HepG2 (cell line): Measurements from ENCODE around the gene GPR173. TPM values are rescaled to one million over a fixed set of nuclear protein-coding genes. Genes with fewer than 3 reads are reported as not detected.

Experiments used
- FOXM1 ChIP-seq: sonication (generic); formaldehyde crosslinking; IDR thresholded peaks from 2 replicates; pipeline ENCODE4 v1.5.0; 2020; ENCODE audit warnings: missing genetic modification reagents
- GABPB1 ChIP-seq: IDR thresholded peaks from 2 replicates; pipeline ENCODE4 v1.6.1; 2016; ENCODE audit warnings: mild to moderate bottlenecking, missing genetic modification reagents, moderate library complexity, missing compliant biosample characterization
- GZF1 ChIP-seq: sonication (generic); formaldehyde crosslinking; IDR thresholded peaks from 2 replicates; pipeline ENCODE4 v1.5.1; 2020; ENCODE audit warnings: mild to moderate bottlenecking, missing genetic modification reagents
- HMG20A ChIP-seq: IDR thresholded peaks from 2 replicates; pipeline ENCODE4 v1.6.1; 2016; ENCODE audit warnings: borderline replicate concordance
- MEF2D ChIP-seq: sonication (generic); formaldehyde crosslinking; IDR thresholded peaks from 2 replicates; pipeline ENCODE4 v1.5.1; 2020; ENCODE audit warnings: mild to moderate bottlenecking, missing genetic modification reagents
- POGZ ChIP-seq: sonication (generic); formaldehyde crosslinking; IDR thresholded peaks from 2 replicates; pipeline ENCODE4 v1.4.0; 2020; ENCODE audit warnings: mild to moderate bottlenecking, missing genetic modification reagents
- XRCC5 ChIP-seq: fragments of 200-400 bp; formaldehyde crosslinking; optimal IDR thresholded peaks from 2 replicates; pipeline ENCODE3; 2017; ENCODE audit warnings: mild to moderate bottlenecking, low read length
- ZBTB8A ChIP-seq: sonication (generic); formaldehyde crosslinking; IDR thresholded peaks from 2 replicates; pipeline ENCODE4 v1.4.0; 2020; ENCODE audit warnings: mild to moderate bottlenecking, low read depth, missing genetic modification reagents, borderline replicate concordance
- ZFP36L1 ChIP-seq: sonication (generic); formaldehyde crosslinking; IDR thresholded peaks from 2 replicates; pipeline ENCODE4 v1.8.0; 2022; ENCODE audit warnings: mild to moderate bottlenecking, missing genetic modification reagents, moderate library complexity
- ZNF629 ChIP-seq: sonication (generic); formaldehyde crosslinking; conservative IDR thresholded peaks from 2 replicates; pipeline ENCODE4 v1.5.0; 2020; ENCODE audit warnings: missing genetic modification reagents
- ZNF83 ChIP-seq: sonication (generic); formaldehyde crosslinking; IDR thresholded peaks from 2 replicates; pipeline ENCODE4 v1.4.0; 2020; ENCODE audit warnings: missing genetic modification reagents, mild to moderate bottlenecking, borderline replicate concordance
- ZSCAN21 ChIP-seq: sonication (generic); formaldehyde crosslinking; IDR thresholded peaks from 2 replicates; pipeline ENCODE4 v1.8.0; 2022; ENCODE audit warnings: mild to moderate bottlenecking, missing genetic modification reagents, moderate library complexity, borderline replicate concordance
- polyA plus RNA-seq, 8 experiments: library from polyadenylated mRNA; depleted of rRNA in 3 of 8; stranded (reverse) in 7 of 8; unstranded in 1 of 8; fragments of >200 nt; fragmentation: Illumina TruSeq in 4 of 8; extraction: Trizol in 4 of 8; gene quantifications; 2 replicates each; pipeline versions ENCODE4 v1.2.1 to v1.2.3, GENCODE V29; 2011 to 2016; ENCODE audit warnings: low read depth in 4 of 8, missing spikeins in 1 of 8, mixed read lengths in 1 of 8; ENCODE audit not compliant: insufficient read depth in 1 of 8
- total RNA-seq, 5 experiments: library from RNA; depleted of rRNA; stranded (reverse); fragments of >200 nt; fragmentation: Illumina TruSeq; extraction: Trizol; gene quantifications; 2 replicates each; pipeline ENCODE4 v1.2.3, GENCODE V29; 2016; ENCODE audit warnings: low read depth in 1 of 5
- TF ChIP-seq, protein P1 (sequence below): sonication (generic); formaldehyde crosslinking; IDR thresholded peaks from 2 replicates; pipeline ENCODE4 v1.4.0; 2020; ENCODE audit warnings: missing genetic modification reagents
- TF ChIP-seq, protein P2 (sequence below): sonication (generic); formaldehyde crosslinking; IDR thresholded peaks from 2 replicates; pipeline ENCODE4 v1.8.0; 2022; ENCODE audit warnings: missing genetic modification reagents, mild to moderate bottlenecking, inconsistent platforms, borderline replicate concordance
- TF ChIP-seq, protein P3 (sequence below): sonication (generic); formaldehyde crosslinking; IDR thresholded peaks from 2 replicates; pipeline ENCODE4 v1.4.0; 2020; ENCODE audit warnings: missing genetic modification reagents, borderline replicate concordance
- TF ChIP-seq, protein P4 (sequence below): IDR thresholded peaks from 2 replicates; pipeline ENCODE4 v1.6.1; 2016; ENCODE audit warnings: low read depth
- TF ChIP-seq, protein P5 (sequence below): sonication (generic); formaldehyde crosslinking; conservative IDR thresholded peaks from 2 replicates; pipeline ENCODE4 v1.4.0; 2020; ENCODE audit warnings: missing genetic modification reagents

The GPR173 gene
- total and polyA plus RNA-seq, 2 of the 13 experiments (the other 11 are each of a cell fraction or from before 2014, with no cell fraction given): 0.04 TPM; not detected in 1

DNA sequence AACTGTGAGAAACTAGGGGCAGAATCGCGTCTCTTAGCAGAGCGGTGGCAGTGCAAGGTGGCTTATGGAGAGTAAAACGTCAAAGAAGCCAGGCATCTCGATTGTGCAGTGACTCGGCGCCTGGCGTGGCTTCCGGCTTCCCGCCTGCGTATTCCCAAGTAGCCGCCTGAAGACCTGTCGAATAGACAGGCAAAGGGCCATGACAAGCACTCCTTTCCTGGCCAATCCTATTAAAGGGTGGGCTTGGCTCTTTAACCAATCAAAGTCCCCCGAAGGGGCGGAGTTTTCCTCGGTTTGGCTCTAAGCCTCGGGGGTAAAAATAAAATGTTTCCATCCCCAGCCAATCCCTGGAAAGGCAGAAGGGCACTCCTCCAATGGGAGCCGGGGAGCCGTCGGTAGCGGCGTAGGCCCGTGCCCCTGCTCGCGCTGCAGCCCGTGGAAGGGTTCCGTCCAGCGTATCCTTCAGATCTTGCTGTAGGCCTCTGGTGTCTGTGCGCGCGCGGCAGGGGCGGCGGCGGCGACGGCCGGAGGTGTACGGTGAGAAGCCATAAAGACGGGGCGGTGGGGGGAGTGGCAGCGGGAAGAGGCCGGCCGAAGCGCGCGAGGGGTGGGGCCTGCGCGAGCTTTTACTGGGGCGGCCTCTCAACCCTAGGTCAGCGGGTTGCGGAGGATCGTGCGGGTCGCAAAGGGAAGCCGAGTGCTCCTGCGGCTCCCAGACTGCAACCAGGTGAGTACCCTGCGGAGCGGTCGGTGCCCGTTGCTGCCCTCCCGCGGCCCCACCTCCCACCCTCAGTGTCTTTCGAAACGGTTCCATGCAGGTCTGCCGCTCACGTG lies 45.4 kb downstream of the GPR173 start, which contains the start of gene KANTR (continued):
- TF ChIP-seq ZBTB8A: no peak
- TF ChIP-seq GZF1: no peak
- TF ChIP-seq, protein P1, sequence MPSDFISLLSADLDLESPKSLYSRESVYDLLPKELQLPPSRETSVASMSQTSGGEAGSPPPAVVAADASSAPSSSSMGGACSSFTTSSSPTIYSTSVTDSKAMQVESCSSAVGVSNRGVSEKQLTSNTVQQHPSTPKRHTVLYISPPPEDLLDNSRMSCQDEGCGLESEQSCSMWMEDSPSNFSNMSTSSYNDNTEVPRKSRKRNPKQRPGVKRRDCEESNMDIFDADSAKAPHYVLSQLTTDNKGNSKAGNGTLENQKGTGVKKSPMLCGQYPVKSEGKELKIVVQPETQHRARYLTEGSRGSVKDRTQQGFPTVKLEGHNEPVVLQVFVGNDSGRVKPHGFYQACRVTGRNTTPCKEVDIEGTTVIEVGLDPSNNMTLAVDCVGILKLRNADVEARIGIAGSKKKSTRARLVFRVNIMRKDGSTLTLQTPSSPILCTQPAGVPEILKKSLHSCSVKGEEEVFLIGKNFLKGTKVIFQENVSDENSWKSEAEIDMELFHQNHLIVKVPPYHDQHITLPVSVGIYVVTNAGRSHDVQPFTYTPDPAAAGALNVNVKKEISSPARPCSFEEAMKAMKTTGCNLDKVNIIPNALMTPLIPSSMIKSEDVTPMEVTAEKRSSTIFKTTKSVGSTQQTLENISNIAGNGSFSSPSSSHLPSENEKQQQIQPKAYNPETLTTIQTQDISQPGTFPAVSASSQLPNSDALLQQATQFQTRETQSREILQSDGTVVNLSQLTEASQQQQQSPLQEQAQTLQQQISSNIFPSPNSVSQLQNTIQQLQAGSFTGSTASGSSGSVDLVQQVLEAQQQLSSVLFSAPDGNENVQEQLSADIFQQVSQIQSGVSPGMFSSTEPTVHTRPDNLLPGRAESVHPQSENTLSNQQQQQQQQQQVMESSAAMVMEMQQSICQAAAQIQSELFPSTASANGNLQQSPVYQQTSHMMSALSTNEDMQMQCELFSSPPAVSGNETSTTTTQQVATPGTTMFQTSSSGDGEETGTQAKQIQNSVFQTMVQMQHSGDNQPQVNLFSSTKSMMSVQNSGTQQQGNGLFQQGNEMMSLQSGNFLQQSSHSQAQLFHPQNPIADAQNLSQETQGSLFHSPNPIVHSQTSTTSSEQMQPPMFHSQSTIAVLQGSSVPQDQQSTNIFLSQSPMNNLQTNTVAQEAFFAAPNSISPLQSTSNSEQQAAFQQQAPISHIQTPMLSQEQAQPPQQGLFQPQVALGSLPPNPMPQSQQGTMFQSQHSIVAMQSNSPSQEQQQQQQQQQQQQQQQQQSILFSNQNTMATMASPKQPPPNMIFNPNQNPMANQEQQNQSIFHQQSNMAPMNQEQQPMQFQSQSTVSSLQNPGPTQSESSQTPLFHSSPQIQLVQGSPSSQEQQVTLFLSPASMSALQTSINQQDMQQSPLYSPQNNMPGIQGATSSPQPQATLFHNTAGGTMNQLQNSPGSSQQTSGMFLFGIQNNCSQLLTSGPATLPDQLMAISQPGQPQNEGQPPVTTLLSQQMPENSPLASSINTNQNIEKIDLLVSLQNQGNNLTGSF (CRISPR knock-in tag): no peak
- TF ChIP-seq ZFP36L1 (CRISPR knock-in tag): peak; percentile 60; the same call in 1 of the 2 replicates
- TF ChIP-seq, protein P2, sequence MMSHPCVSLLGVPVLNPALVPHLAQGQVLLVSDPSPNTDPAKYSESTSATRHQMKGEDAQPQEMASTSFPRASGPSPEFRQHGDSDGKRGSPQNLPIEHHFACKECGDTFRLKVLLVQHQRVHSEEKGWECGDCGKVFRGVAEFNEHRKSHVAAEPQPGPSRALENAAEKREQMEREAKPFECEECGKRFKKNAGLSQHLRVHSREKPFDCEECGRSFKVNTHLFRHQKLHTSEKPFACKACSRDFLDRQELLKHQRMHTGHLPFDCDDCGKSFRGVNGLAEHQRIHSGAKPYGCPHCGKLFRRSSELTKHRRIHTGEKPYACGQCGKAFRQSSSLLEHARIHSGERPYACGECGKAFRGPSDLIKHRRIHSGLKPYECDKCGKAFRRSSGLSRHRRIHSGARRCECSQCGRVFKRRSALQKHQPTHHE (CRISPR knock-in tag): no peak
- TF ChIP-seq GABPB1 (CRISPR knock-in tag): peak; percentile 28; the same call in 1 of the 2 replicates
- TF ChIP-seq ZNF83 (CRISPR knock-in tag): no peak
- TF ChIP-seq HMG20A (CRISPR knock-in tag): no peak
- no peak for TF ChIP-seq FOXM1 (CRISPR knock-in tag)
- TF ChIP-seq MEF2D: no peak
- TF ChIP-seq ZSCAN21 (CRISPR knock-in tag): no peak
- no peak for TF ChIP-seq ZNF629 (CRISPR knock-in tag)
- TF ChIP-seq, protein P3, sequence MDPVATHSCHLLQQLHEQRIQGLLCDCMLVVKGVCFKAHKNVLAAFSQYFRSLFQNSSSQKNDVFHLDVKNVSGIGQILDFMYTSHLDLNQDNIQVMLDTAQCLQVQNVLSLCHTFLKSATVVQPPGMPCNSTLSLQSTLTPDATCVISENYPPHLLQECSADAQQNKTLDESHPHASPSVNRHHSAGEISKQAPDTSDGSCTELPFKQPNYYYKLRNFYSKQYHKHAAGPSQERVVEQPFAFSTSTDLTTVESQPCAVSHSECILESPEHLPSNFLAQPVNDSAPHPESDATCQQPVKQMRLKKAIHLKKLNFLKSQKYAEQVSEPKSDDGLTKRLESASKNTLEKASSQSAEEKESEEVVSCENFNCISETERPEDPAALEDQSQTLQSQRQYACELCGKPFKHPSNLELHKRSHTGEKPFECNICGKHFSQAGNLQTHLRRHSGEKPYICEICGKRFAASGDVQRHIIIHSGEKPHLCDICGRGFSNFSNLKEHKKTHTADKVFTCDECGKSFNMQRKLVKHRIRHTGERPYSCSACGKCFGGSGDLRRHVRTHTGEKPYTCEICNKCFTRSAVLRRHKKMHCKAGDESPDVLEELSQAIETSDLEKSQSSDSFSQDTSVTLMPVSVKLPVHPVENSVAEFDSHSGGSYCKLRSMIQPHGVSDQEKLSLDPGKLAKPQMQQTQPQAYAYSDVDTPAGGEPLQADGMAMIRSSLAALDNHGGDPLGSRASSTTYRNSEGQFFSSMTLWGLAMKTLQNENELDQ: no peak
- peak; percentile 13; the same call in 1 of the 2 replicates for TF ChIP-seq POGZ (CRISPR knock-in tag)
- TF ChIP-seq, protein P4, sequence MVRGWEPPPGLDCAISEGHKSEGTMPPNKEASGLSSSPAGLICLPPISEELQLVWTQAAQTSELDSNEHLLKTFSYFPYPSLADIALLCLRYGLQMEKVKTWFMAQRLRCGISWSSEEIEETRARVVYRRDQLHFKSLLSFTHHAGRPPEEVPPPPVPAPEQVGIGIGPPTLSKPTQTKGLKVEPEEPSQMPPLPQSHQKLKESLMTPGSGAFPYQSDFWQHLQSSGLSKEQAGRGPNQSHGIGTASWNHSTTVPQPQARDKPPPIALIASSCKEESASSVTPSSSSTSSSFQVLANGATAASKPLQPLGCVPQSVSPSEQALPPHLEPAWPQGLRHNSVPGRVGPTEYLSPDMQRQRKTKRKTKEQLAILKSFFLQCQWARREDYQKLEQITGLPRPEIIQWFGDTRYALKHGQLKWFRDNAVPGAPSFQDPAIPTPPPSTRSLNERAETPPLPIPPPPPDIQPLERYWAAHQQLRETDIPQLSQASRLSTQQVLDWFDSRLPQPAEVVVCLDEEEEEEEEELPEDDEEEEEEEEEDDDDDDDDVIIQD: 0 out of 2 replicates have a peak, but pooled peaks have one; percentile 10
- TF ChIP-seq, protein P5, sequence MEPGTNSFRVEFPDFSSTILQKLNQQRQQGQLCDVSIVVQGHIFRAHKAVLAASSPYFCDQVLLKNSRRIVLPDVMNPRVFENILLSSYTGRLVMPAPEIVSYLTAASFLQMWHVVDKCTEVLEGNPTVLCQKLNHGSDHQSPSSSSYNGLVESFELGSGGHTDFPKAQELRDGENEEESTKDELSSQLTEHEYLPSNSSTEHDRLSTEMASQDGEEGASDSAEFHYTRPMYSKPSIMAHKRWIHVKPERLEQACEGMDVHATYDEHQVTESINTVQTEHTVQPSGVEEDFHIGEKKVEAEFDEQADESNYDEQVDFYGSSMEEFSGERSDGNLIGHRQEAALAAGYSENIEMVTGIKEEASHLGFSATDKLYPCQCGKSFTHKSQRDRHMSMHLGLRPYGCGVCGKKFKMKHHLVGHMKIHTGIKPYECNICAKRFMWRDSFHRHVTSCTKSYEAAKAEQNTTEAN: no peak
- TF ChIP-seq XRCC5: no peak
